GM19035 (cell line): ENCODE results near the gene MYO1G.
A peak's percentile ranks its signal among the peaks of the same experiment; 100 is the strongest.
"Not testable (repeated sequence)": the region's sequence is repeated elsewhere in the genome, so short reads cannot be mapped to it uniquely, and the experiment has no call there.

ENCODE experiments used
- ATAC-seq: cut with Tn5 transposase; IDR thresholded peaks from one replicate; pipeline ENCODE4 v1.9.1; 2021; ENCODE audit not compliant: unreplicated experiment

Gene MYO1G

DNA sequence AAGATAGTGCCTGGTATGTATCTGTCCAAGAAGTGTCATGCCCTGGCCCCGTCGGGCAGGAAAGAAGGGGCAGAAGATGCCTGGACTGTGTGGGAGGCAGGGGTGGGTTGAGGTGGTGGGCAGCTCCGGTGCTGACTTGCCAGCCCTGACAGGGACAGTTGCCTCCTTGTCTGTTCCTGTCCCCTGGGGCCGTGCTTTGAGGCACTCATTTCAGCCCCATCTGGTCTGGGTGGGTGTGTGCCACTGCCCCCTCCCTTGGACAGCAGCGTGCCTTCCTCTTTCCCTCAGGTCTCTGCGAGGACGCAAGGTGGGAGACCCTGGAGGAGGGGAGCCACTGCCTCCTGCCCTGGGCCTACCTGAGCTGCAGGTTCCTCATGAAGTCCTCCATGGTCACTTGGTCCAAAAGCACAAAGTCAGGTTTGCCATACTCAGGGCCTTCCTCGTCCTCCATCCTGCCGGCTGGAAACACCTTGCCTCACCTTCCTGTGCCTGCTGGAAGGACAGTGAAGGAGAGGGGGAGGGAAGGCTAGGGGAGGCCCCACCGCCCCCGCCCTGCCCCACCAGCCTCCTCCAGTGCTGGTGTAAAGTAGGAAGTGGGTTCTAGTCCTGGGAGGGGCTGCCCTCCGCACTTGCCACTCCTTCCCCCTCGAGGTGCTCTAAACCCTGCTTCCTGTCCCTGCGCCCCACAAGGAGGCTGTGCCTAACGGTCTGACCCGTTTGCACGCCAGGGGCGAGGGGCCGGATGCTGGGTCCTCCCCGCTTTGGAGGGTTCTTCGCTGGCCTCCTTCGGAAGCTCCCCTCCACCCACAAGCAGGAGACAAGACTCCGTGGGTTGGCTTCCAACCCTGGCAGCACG lies at the start of gene MYO1G:
MYO1G (minus strand) TSS at position 505 of the 856 bp plus-strand sequence; CDS start at position 451, 54 bp downstream.
- ATAC-seq: peak; percentile 52

GRCh38 chr7:45028138-45028919 lies 49.5 kb upstream of the MYO1G start:
- ATAC-seq: no peak

DNA sequence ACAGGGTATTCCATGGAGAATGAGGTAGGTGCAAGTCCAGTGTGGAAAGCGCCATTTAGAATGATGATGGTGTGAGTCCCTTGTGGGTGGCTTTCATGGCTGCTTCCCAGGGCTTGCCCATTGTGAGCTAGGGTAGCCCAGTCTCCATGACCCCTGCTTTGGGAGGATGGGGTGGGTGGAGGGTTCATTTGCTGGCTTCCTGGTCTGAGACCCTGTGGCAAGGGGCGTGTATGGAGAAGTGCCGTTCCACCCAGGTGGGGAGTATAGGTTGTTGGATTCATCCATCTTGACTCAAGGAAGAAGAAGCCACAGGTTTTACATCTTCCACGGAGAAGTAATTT lies 48.9 kb upstream of the MYO1G start:
- peak; percentile 22 for ATAC-seq

- peak; percentile 53 for ATAC-seq
Observed at GRCh38 chr7:45026984-45027773, 48.4 kb upstream of the MYO1G start.

GRCh38 chr7:45026013-45026412 lies 47.2 kb upstream of the MYO1G start:
- no peak for ATAC-seq

DNA sequence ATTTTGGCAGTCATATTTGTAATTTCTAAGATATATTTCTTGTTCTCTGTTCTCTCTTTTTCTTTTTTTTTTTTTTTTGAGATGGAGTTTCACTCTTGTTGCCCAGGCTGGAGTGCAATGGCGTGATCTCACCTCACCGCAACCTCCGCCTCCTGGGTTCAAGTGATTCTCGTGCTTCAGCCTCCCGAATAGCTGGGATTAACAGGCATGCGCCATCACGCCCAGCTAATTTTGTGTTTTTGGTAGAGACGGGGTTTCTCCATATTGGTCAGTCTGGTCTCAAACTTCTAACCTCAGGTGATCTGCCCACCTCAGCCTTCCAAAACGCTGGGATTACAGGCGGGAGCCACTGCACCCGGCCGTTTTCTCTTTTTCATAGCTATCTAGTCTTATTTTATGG lies 46.7 kb upstream of the MYO1G start:
- ATAC-seq: not testable (repeated sequence)

- ATAC-seq: no peak
Observed at GRCh38 chr7:45024126-45024744, 45.4 kb upstream of the MYO1G start.

DNA sequence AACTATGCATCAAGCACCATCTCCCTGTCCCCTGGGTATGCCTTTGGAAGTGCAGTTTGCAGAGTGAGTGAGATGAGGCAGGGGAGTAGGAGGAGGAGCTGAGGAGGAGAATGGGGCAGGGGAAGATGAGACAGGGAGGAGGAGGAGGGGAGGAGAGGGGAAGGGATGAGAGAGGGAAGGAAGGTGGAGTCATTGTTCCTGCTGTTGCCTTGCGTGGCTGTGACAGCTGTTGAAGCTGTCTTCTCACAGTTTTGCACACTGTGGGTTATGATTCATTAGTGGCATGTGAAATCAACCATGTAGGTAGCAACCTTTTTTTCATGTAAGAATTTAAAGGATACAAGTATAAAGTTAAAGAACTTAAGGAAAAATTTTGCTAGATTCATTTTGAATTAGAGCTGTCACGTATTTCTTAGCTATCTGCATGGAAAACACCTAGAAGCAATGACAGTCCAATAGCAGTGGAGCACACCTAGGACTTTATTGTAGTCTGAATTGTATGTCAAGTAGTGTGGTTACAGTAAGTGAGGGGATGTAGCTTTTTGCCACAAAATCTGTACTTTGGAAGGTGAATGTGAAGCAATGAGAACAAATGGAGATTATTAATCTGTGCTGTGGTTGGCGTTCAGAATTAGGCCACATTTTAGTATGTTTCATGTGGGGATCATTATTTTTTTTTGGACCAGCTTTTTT lies 42.9 kb upstream of the MYO1G start:
- no peak for ATAC-seq

- no peak for ATAC-seq
Observed at GRCh38 chr7:45020915-45021314, 42.1 kb upstream of the MYO1G start.

DNA sequence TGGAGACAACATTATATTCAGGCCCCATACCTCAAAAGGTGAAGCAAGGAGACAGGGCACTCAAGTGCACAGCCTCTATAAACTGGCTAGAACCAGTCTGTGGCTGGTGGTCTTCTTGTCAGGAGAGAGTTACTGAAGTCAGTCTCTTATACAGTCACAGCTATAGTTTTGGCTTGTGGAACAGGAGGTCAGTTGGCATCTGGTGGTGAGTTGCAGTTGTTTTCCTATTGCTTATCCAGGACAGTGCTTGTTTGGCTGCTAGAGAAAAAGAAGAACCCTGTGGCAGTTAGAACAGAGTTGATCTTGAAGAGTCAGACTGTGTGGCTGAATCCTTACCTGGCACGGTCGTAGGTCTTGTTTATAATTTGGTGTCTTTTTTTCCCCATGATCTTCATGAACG lies 38.4 kb upstream of the MYO1G start:
- ATAC-seq: no peak

DNA sequence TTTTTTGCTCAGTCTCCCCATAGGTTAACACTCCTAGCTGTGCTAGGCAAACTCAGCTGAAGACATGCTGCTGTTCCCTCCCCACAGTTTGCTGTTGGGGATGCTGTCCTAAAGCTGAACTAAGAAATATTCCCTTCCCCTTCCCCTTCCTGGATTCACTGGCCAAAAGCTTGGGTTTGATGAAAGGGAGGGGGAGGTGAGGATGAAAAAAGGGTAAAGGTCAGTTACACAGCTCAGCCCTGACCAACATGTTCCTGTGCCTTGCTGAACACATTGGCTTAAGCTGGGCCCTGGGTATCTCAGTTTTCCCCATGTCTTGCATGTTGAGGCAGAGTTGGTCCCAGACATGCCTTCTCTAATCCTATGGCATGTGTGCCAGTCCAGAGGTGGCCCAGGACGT lies 36.5 kb upstream of the MYO1G start:
- no peak for ATAC-seq

DNA sequence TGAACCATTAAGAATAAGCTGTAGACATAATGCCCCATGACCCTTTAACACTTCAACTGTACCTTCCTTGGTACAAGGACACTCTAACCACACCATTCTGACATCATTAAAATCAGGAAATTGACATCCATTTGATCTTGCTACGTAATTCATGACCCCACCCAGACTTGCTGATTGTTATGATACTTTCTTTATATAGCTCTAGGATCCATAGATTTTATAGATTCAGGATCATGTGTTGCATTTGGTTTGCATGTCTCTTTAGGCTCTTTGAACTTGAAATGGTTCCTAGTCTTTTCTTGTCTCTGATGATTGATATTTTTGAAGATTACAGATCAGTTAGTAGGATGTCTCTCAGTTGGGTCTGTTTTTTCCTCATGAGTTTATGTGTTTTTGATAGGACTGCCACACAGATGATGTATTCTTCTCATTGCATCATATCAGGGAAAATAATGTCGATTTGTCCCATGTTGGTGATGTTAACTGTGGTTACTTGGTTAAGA lies 34.7 kb upstream of the MYO1G start:
- ATAC-seq: no peak

- ATAC-seq: peak; percentile 69
Observed at GRCh38 chr7:45007571-45008328, 28.9 kb upstream of the MYO1G start.

DNA sequence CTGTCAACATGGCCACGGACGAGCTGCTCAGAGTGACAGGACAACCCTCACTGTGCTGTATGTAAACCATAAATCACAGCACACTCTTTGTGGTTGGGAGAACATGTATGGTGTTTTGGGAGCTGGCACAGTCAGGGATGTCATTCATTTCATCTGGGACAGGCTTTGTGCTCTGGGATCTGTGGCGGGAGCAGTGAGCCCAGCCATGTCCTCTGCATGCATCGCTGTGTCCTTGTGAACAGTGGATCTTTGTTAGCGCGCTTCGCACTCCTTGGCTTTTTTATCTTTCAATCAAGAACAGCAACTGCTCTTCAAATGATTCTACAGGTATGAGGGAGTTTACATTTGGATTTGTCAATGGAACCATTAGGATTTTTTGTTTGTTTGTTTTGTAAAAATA lies 28.3 kb upstream of the MYO1G start:
- ATAC-seq: no peak

DNA sequence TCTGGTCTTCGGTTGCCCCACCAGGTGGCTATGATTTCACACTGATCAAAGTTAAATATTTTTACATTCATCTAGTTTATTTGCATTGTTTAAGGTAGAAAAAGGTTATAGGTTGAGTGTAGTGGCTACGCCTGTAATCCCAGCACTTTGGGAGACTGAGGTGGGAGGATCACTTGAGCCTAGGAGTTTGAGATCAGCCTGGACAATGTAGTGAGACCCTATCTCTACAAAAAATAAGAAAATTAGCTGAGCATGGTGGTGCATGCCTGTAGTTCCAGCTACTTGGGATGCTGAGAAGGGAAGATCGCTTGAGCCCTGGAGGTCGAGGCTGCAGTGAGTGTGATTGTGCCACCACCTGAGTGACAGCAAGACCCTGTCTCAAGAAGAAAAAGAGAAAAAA lies 25.0 kb upstream of the MYO1G start:
- no peak for ATAC-seq

GRCh38 chr7:45001826-45002225 lies 23.0 kb upstream of the MYO1G start:
- no peak for ATAC-seq

GRCh38 chr7:45001138-45001694 lies 22.4 kb upstream of the MYO1G start:
- ATAC-seq: no peak

DNA sequence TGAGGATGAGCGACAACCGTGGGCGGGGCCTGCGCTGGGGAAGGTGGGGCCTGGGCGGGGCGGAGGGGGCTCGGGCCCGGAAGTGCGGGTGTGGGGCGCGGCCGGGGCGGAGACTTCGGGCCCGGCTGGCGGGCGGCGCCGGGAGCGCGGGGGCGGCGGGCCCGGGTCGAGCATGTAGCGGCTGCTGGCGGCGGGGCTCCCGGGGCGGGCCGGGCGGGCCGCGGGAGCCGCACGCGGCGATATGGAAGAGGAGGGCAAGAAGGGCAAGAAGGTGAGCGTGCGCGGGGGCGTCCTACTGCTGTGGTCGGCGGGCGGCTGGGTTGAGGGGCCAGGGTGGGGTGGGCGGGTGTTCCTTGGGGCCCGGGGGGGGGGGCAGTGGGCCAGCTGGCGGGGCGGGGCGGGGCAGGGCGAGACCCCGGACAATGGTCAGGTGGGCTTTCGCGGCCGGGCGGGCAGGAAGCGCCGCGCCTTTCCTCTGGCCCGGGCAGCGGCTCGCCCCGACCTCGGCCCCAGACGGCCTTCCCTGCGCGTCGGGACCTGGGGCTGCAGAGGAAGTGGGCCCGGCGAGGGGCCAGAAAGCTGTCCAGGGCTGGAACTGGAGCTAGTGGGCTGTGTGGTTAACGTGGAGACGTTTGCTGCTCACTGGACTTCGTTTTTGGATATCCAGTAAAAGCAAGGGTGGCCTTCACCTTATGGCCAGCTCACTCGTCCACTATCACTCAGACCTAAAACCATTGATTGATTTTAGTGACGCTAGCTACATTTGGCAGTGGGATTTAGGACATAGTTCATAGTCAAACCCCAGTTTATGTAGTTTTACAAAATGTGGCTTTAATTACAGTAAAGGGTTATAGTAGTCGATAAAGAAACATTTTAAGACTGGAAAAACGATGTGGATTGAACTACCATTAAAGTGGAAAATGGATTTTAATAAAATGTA lies 21.5 kb upstream of the MYO1G start, which contains the start of gene CCM2:
CCM2 (plus strand) TSS at position 109 of the 940 bp plus-strand sequence; CDS start at position 242, 133 bp downstream.
- peak; percentile 11 for ATAC-seq
